Choroid plexus epithelial cell (primary cell): ENCODE data around the gene ZNF638.
A peak's percentile ranks its signal among the peaks of the same experiment; 100 is the strongest.

Experiments
- DNase-seq: peaks from one replicate; pipeline ENCODE4 v3.0.0-alpha.2; 2010; ENCODE audit warnings: low read depth
- H3K4me3 ChIP-seq: 2 replicates; pipeline ENCODE4 v1.5.1; 2011; ENCODE audit warnings: low read depth, mild to moderate bottlenecking, control low read depth, low read length, moderate library complexity
- TF ChIP-seq, protein P1 (sequence below): conservative IDR thresholded peaks from 2 replicates; pipeline ENCODE4 v1.5.1; 2011; ENCODE audit warnings: low read depth, mild to moderate bottlenecking, control low read depth, inconsistent platforms, low read length, moderate library complexity

ZNF638 gene

GRCh38 chr2:71462641-71463341, 131.2 kb downstream of the ZNF638 start:
- no peak for DNase-seq
- no peak overlapping the region for H3K4me3 ChIP-seq
- TF ChIP-seq, protein P1, sequence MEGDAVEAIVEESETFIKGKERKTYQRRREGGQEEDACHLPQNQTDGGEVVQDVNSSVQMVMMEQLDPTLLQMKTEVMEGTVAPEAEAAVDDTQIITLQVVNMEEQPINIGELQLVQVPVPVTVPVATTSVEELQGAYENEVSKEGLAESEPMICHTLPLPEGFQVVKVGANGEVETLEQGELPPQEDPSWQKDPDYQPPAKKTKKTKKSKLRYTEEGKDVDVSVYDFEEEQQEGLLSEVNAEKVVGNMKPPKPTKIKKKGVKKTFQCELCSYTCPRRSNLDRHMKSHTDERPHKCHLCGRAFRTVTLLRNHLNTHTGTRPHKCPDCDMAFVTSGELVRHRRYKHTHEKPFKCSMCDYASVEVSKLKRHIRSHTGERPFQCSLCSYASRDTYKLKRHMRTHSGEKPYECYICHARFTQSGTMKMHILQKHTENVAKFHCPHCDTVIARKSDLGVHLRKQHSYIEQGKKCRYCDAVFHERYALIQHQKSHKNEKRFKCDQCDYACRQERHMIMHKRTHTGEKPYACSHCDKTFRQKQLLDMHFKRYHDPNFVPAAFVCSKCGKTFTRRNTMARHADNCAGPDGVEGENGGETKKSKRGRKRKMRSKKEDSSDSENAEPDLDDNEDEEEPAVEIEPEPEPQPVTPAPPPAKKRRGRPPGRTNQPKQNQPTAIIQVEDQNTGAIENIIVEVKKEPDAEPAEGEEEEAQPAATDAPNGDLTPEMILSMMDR = no peak

DNA sequence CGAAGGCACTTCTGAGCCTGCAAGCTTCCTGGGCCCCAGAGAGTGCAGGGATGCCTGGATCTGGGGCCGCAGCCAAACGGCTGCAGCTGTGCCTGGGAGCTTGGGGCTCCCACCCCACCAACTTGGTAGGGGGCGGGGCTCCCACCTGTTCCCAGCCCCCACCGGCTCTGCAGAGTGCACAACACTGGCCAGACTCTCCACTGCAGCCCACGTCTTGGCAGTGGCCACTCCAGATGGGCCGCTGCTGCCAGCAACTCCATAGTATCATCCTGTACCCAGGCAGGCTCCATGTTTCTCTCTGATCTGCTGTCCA, 131.7 kb downstream of the ZNF638 start:
- no peak for DNase-seq
- H3K4me3 ChIP-seq = no peak overlapping the region
- TF ChIP-seq, protein P1 = no peak

- TF ChIP-seq, protein P1 = no peak
- no peak overlapping the region for H3K4me3 ChIP-seq
- no peak for DNase-seq
Observed at GRCh38 chr2:71464389-71464788, 132.8 kb downstream of the ZNF638 start.

GRCh38 chr2:71465356-71465755, 133.8 kb downstream of the ZNF638 start:
- no peak for DNase-seq
- H3K4me3 ChIP-seq = no peak overlapping the region
- TF ChIP-seq, protein P1 = no peak

DNA sequence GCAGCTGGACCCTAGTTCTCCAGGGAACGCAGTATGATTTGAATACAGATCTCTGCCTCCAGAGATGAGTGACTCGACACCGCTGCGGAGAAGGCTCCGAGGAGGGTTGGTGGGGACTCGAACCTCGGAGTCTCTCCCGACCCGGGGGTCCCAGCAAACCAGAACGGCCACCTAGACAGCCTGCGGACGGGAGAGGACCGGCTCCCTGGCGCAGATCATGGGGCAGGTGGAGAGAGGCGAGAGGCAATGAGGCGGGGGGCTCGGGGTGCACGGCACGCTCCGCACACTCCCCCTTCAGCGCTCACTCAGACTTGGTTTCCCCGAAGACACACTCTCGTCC, 134.3 kb downstream of the ZNF638 start:
- DNase-seq = no peak
- peak overlapping the region; percentile 67 for H3K4me3 ChIP-seq
- TF ChIP-seq, protein P1 = no peak

GRCh38 chr2:71466301-71467179, 135.0 kb downstream of the ZNF638 start:
- peak overlapping the region; percentile 67 for H3K4me3 ChIP-seq
- no peak for DNase-seq
- TF ChIP-seq, protein P1 = no peak
